ENCODE results near the gene CYB5RL. TPM values are rescaled to one million over a fixed set of nuclear protein-coding genes. Genes with fewer than 3 reads are reported as not detected.

Gene CYB5RL
- total and polyA plus RNA-seq, 2 donors (not counting 3 experiments of a cell fraction or from before 2014, with no cell fraction given): 5.8 to 8.6 TPM

DNA sequence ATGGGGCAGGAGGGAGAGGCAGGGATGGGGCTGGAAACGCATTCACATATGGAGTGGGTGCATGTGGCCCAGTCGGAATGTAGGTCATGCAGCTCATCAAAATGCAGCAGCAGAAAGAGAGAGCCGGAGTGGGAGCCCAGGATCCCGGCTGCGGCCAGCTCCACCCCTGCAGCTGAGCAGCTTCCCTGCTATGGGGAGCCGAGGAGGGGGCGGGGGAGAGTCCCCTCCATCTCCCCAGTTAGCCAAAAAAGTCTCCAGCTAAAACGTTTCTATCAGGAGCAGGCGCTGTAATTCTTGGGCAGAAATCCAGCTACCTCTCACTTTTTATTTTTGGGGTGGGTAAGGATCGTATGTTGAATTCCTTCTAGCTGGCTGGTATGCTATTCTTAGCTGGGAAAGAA, 39.8 kb upstream of the CYB5RL start:
- Histone ChIP-seq H3K36me3 (ENCODE audit: control insufficient read depth in 2 of 2, extremely low read depth in 1 of 2, insufficient read depth in 2 of 2, low read length in 2 of 2) (peaks cover 6 to 19% of the 10 kb centered on the region in 2 experiments), H3K9ac (replicated peaks; ENCODE audit: extremely low read depth, insufficient read depth, low read length) (no peak overlapping the region), H3K27me3 (ENCODE audit: control insufficient read depth in 2 of 2, insufficient read depth in 2 of 2, low read length in 2 of 2) (no peaks in the 10 kb centered on the region), H2AFZ (ENCODE audit: low read depth, low read length) (no peak overlapping the region), H3K27ac (ENCODE audit: insufficient read depth, low read depth, low read length) (no peak overlapping the region), H3K9me3 (replicated peaks; ENCODE audit: control insufficient read depth, insufficient read depth, low read length) (no peaks in the 10 kb centered on the region), H3K9me1 (replicated peaks; ENCODE audit: control insufficient read depth, extremely low read depth, insufficient read depth, low read length) (no peaks in the 10 kb centered on the region), H3K4me3 (replicated peaks in 1 of 3; ENCODE audit: insufficient read depth in 1 of 3, low read depth in 1 of 3, low read length in 3 of 3) (no peak overlapping the region), H3K4me1 (ENCODE audit: control insufficient read depth, extremely low read depth, insufficient read depth, low read length) (no peaks in the 10 kb centered on the region), H3K4me2 (ENCODE audit: insufficient read depth, low read length) (no peak overlapping the region), H3K79me2 (ENCODE audit: control insufficient read depth, insufficient read depth, low read length) (no peaks in the 10 kb centered on the region), H4K20me1 (replicated peaks; ENCODE audit: control insufficient read depth, extremely low read depth, insufficient read depth, low read length) (no peaks in the 10 kb centered on the region)
- no TSS peak for BruUV-seq (replicated peaks)
- dilution Hi-C loops (cut with MboI; ENCODE audit: extremely low pct_ligation_motif_present, low sequenced_read_pairs): no loop called here
- DNase-seq (ENCODE audit: low read depth, low spot score) (no peak), FAIRE-seq (no peak)
- POLR2A ChIA-PET: no interaction called here
- intact Hi-C loops (cut with micrococcal nuclease): no loop called here
- TF ChIP-seq, protein P1, sequence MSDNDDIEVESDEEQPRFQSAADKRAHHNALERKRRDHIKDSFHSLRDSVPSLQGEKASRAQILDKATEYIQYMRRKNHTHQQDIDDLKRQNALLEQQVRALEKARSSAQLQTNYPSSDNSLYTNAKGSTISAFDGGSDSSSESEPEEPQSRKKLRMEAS (IDR thresholded peaks at IDR 0.05; ENCODE audit: insufficient read depth, insufficient read length): no peak
- TF ChIP-seq GATA2 (IDR thresholded peaks at IDR 0.05; ENCODE audit: insufficient read depth, insufficient read length, low read depth, low read length) (no peak), FOS (IDR thresholded peaks at IDR 0.05; ENCODE audit: borderline replicate concordance, insufficient read depth, low read length) (no peak), JUN (IDR thresholded peaks at IDR 0.05; ENCODE audit: borderline replicate concordance, insufficient read depth, insufficient read length, low read depth) (no peak), EZH2 (IDR thresholded peaks at IDR 0.05; ENCODE audit: borderline replicate concordance, low read depth, low read length, severe bottlenecking) (no peak), POLR2A (IDR thresholded peaks at IDR 0.05; ENCODE audit: low read depth, low read length) (no peak), MYC (IDR thresholded peaks at IDR 0.05; ENCODE audit: low read depth, low read length) (no peak), POLR2AphosphoS5 (IDR thresholded peaks at IDR 0.05; ENCODE audit: insufficient read depth, low read depth, low read length) (no peak)
- TF ChIP-seq, protein P2, sequence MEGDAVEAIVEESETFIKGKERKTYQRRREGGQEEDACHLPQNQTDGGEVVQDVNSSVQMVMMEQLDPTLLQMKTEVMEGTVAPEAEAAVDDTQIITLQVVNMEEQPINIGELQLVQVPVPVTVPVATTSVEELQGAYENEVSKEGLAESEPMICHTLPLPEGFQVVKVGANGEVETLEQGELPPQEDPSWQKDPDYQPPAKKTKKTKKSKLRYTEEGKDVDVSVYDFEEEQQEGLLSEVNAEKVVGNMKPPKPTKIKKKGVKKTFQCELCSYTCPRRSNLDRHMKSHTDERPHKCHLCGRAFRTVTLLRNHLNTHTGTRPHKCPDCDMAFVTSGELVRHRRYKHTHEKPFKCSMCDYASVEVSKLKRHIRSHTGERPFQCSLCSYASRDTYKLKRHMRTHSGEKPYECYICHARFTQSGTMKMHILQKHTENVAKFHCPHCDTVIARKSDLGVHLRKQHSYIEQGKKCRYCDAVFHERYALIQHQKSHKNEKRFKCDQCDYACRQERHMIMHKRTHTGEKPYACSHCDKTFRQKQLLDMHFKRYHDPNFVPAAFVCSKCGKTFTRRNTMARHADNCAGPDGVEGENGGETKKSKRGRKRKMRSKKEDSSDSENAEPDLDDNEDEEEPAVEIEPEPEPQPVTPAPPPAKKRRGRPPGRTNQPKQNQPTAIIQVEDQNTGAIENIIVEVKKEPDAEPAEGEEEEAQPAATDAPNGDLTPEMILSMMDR (IDR thresholded peaks at IDR 0.05; ENCODE audit: extremely low read depth in 1 of 2, insufficient read depth in 1 of 2, low read depth in 1 of 2, low read length in 2 of 2): no peak
- CTCF ChIA-PET: no interaction called here

Data from endothelial cell of umbilical vein (primary cell).